Stomach (tissue), 9 donors: ENCODE results near the gene ALKBH8. TPM values are rescaled to one million over a fixed set of nuclear protein-coding genes. Genes with fewer than 3 reads are reported as not detected.

ENCODE experiments used
- DNase-seq, 2 donors: peaks; one replicate each; pipeline versions ENCODE4 v3.0.0 to v3.0.0-alpha.2; 2013 to 2019
- H3K27ac ChIP-seq, 5 donors: fragments of 200-600 bp in 4 of 5; sonication (generic) in 4 of 5; one replicate each; pipeline ENCODE4 v1.5.1; 2013 to 2019; ENCODE audit warnings: mild to moderate bottlenecking in 1 of 5, moderate library complexity in 1 of 5
- H3K27me3 ChIP-seq, 3 donors: fragments of 200-600 bp; sonication (generic); one replicate each; pipeline ENCODE4 v1.5.1; 2017 to 2019; ENCODE audit warnings: mixed run types in 1 of 3
- H3K36me3 ChIP-seq, 4 donors: fragments of 200-600 bp; sonication (generic); 1 replicate in 3 of 4; 2 replicates in 1 of 4; pipeline ENCODE4 v1.5.1; 2016 to 2019
- H3K4me1 ChIP-seq, 4 donors: fragments of 200-600 bp; sonication (generic); one replicate each; pipeline ENCODE4 v1.5.1; 2016 to 2019
- H3K4me3 ChIP-seq, 4 donors: fragments of 200-600 bp; sonication (generic) in 3 of 4; one replicate each; pipeline ENCODE4 v1.5.1; 2016 to 2019; ENCODE audit warnings: mild to moderate bottlenecking in 1 of 4
- H3K9me3 ChIP-seq, 4 donors: fragments of 200-600 bp; sonication (generic); one replicate each; pipeline ENCODE4 v1.5.1; 2016 to 2019
- CTCF ChIP-seq, 7 experiments: fragments of 450-650 bp in 4 of 7; fragments of 200-600 bp in 3 of 7; sonication (generic) in 3 of 7; IDR thresholded peaks; one replicate each; pipeline ENCODE4 v1.5.1; 2016 to 2019; ENCODE audit warnings: antibody characterized with exemption in 7 of 7, control low read depth in 2 of 7, mild to moderate bottlenecking in 1 of 7
- EP300 ChIP-seq: sonication (generic); formaldehyde crosslinking; IDR thresholded peaks from one replicate; pipeline ENCODE4 v1.6.1; 2017; ENCODE audit warnings: antibody characterized with exemption
- POLR2A ChIP-seq, 4 donors: fragments of 450-650 bp; IDR thresholded peaks; one replicate each; pipeline ENCODE4 v1.6.1; 2016; ENCODE audit warnings: antibody characterized with exemption in 4 of 4, control low read depth in 2 of 4, mild to moderate bottlenecking in 1 of 4, moderate library complexity in 1 of 4
- POLR2AphosphoS5 ChIP-seq, 3 donors: sonication (generic); formaldehyde crosslinking; IDR thresholded peaks; one replicate each; pipeline ENCODE4 v1.6.1; 2016; ENCODE audit warnings: antibody characterized with exemption in 3 of 3
- WGBS, 5 donors: extraction: QIAGEN DNeasy Blood & Tissue Kit in 3 of 5; methylation state at CpG; one replicate each; pipeline versions ENCODE4 v1.1.5 to v1.1.7; 2013 to 2018; 5-methylcytosine and 5-hydroxymethylcytosine counted together
- intact Hi-C: fragments of 100-400 bp; cut with DNase I; formaldehyde crosslinking; loops from one replicate; pipeline ENCODE4 v1.15.1; 2023; ENCODE audit warnings: low total_unique reads
- polyA plus RNA-seq, 3 donors: library from polyadenylated mRNA; stranded (reverse); fragments of 200-250 nt; gene quantifications; one replicate each; pipeline ENCODE4 v1.2.3, GENCODE V29; 2013
- total RNA-seq, 5 donors: library from RNA; depleted of rRNA; stranded (reverse); fragments of >200 nt; gene quantifications; one replicate each; pipeline versions ENCODE4 v1.1.0 to v1.2.3, GENCODE V29; 2014 to 2016
- donor health status: healthy with polysubstance abuse.
- donor health status: Bipolar disorder and iron deficiency.
- donor health status: healthy.

The ALKBH8 gene
- total and polyA plus RNA-seq, 8 donors, result 0.87 to 28.0 (median 4.1) TPM

GRCh38 chr11:107564877-107565218 lies 687 bp downstream of the ALKBH8 start:
- Histone ChIP-seq H3K4me1 (peaks cover 20 to 48% (median 33%) of the 10 kb centered on the region in 4 donors), H3K27ac (peak overlapping the region in 4 of 5 donors; percentile 76 to 87 (median 82)), H3K27me3 (peaks cover 0 to 4% (median 0%) of the 10 kb centered on the region in 3 donors), H3K9me3 (no peaks in the 10 kb centered on the region), H3K4me3 (peak overlapping the region; percentile 73 to 96 (median 90)), H3K36me3 (peaks cover 0 to 10% (median 3%) of the 10 kb centered on the region in 4 donors)
- intact Hi-C loops, result no loop called here
- DNase-seq, result no peak
- WGBS, 5 donors, result 8 to 14% (median 12%) methylated on average over 6 of the region's 6 CpGs
- TF ChIP-seq EP300 (no peak), POLR2AphosphoS5 (IDR thresholded peaks at IDR 0.05) (no peak), POLR2A (IDR thresholded peaks at IDR 0.05) (no peak), CTCF (IDR thresholded peaks at IDR 0.05) (no peak)

- Histone ChIP-seq H3K36me3 (peaks cover 0 to 21% (median 15%) of the 10 kb centered on the region in 4 donors), H3K9me3 (no peaks in the 10 kb centered on the region), H3K4me1 (peaks cover 20 to 48% (median 33%) of the 10 kb centered on the region in 4 donors), H3K27me3 (no peaks in the 10 kb centered on the region), H3K4me3 (no peak overlapping the region), H3K27ac (no peak overlapping the region)
- peak in 1 of 2 donors; percentile 78 for DNase-seq
- 0 to 7% (median 4%) methylated on average over 2 of the region's 2 CpGs for WGBS, 5 donors
- TF ChIP-seq CTCF (IDR thresholded peaks at IDR 0.05) (peak in 5 of 7 experiments; percentile 16 to 46 (median 42)), EP300 (no peak)
- intact Hi-C loops, result no loop called here
Measured at GRCh38 chr11:107563702-107564101, 1.8 kb downstream of the ALKBH8 start.

- H3K27ac ChIP-seq, result no peak overlapping the region
- H3K36me3 ChIP-seq, result peaks cover 0 to 26% (median 20%) of the 10 kb centered on the region in 4 donors
- intact Hi-C loops, result no loop called here
- no peak overlapping the region for H3K4me3 ChIP-seq
- no peaks in the 10 kb centered on the region for H3K27me3 ChIP-seq
- peaks cover 20 to 48% (median 33%) of the 10 kb centered on the region in 4 donors for H3K4me1 ChIP-seq
- no peak for DNase-seq
- H3K9me3 ChIP-seq, result no peaks in the 10 kb centered on the region
- no peak for TF ChIP-seq CTCF (IDR thresholded peaks at IDR 0.05)
- no peak for TF ChIP-seq POLR2A (IDR thresholded peaks at IDR 0.05)
- TF ChIP-seq POLR2AphosphoS5 (IDR thresholded peaks at IDR 0.05), result no peak
- TF ChIP-seq EP300, result no peak
- whole genome bisulfite sequencing, 5 donors, result 44 to 62% (median 53%) methylated on average over 4 of the region's 4 CpGs
Measured at GRCh38 chr11:107562647-107563208, 2.8 kb downstream of the ALKBH8 start.

- no peak for DNase-seq
- H3K27ac ChIP-seq, result no peak overlapping the region
- intact Hi-C loops, result no loop called here
- TF ChIP-seq CTCF (IDR thresholded peaks at IDR 0.05), result no peak
- TF ChIP-seq POLR2AphosphoS5 (IDR thresholded peaks at IDR 0.05), result no peak
- TF ChIP-seq POLR2A (IDR thresholded peaks at IDR 0.05), result no peak
- TF ChIP-seq EP300, result no peak
- H3K27me3 ChIP-seq, result no peaks in the 10 kb centered on the region
- H3K9me3 ChIP-seq, result no peaks in the 10 kb centered on the region
- peaks cover 0 to 27% (median 21%) of the 10 kb centered on the region in 4 donors for H3K36me3 ChIP-seq
- H3K4me3 ChIP-seq, result no peak overlapping the region
- peaks cover 20 to 48% (median 33%) of the 10 kb centered on the region in 4 donors for H3K4me1 ChIP-seq
Measured at GRCh38 chr11:107561688-107562087, 3.8 kb downstream of the ALKBH8 start.
